GM19025 (cell line): ENCODE results near the gene GRAMD2A.
A peak's percentile ranks its signal among the peaks of the same experiment; 100 is the strongest.

Experiments used
- ATAC-seq: cut with Tn5 transposase; IDR thresholded peaks from one replicate; pipeline ENCODE4 v1.9.1; 2021; ENCODE audit warnings: mild to moderate bottlenecking, low read depth, moderate library complexity; ENCODE audit not compliant: unreplicated experiment

The GRAMD2A gene

DNA sequence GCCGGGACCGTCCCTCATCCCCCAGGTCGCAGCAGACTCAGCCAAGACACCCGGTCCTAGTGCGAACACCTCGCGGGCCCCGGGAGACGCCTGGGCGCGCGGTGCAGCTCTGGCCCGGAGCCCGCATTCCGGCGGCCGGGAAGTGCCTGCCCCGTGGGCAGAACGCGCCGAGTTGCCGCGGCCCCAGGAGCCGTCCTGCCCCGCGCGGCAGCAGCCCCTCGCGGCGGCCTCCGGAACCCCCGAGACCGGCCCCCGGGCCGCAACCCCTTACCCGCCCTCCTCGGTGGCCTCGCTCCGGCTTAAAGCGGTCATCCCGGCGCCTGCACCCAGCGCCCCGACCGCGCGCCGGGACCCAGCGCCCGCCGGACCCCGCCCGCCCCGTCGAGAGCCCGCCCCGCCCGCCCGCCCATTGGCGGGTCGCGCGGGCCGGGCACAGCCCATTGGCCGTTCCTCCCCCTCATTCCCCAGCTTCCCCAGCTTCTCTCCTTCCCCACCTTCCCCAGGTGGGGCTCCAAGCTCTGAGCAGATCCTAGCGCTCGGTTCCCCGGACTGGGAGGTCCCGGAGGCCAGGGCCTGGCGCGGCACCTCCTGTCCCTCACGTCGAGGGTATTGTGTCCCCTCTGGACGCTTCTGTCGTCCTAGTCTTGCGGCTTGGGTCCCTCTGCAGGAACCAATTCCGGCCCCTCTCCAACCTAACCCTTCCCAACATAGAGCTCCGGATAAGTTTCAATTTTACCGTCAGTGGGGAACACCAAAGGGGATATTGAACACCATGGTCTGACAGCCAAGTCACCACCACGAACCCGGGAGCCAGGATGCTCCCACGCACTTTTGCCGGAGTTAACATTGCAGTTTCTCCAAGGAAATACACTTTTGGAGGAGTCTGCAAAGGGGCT lies at the start of gene GRAMD2A:
TSS of gene GRAMD2A (minus strand) at position 328 of the 896 bp plus-strand sequence.
- peak; percentile 45 for ATAC-seq

DNA sequence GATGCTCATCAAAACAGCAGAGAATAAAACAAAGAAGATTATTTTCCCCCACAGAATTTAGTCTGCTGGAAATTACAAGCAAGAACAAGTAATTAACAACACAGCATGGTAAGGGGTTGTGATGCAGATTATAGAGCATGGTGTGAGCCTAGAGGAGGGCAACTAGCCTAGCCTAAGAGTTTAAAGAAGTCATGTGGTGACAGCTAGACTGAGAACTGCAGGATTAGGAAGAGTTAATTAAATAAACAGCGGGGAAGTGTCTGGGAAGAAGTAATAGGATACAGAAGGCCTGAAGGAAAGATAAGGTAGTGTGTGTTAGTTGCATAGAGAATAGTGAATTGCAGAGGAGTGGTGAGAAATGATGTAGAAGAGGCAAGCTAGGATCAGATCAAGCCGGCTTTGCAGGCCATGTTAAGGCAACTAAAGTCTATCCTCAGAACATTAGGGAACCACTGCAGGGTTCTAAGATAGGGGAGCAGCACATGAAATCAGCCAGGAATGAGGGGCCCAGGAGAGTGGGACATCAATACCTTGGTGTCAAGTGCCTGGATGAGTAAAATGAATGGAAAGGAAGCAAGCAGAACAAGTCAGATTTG lies 45.3 kb upstream of the GRAMD2A start:
- no peak for ATAC-seq

DNA sequence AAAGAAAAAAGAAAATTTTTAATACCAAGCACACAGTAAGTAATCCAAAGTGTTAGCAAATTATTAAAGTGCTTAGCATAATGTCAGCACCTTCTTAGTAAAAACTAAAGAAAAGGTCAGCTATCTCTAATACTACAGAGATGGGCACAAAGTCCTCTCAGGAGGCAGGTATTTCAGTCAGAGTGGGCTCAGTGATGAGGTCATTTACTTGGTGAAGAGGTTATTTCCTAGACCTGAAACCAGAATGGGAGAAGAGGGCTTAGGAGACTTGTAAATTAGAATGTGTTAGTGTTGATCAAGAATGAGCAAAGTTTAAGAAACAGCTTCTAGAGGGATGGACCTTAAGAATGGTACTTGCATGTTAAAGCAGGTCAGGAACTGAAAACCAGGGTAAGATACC lies 42.1 kb upstream of the GRAMD2A start:
- ATAC-seq: no peak

DNA sequence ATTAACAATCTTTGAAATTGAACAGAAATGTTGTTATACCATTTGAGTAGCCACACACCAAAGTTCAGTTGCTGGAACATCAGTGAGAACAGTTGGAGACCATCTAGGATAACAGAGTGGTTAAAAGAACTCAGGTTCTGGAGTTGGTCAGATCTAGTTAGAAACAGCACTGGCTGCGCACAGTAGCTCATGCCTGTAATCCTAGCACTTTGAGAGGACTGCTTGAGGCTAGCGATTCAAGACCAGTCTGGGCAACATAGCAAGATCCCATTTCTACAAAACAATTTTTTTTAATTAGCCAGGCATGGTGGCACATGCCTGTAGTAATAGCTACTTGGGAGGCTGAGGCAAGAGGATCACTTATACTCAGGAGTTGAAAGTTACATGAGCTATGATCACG lies 41.0 kb upstream of the GRAMD2A start:
- no peak for ATAC-seq

DNA sequence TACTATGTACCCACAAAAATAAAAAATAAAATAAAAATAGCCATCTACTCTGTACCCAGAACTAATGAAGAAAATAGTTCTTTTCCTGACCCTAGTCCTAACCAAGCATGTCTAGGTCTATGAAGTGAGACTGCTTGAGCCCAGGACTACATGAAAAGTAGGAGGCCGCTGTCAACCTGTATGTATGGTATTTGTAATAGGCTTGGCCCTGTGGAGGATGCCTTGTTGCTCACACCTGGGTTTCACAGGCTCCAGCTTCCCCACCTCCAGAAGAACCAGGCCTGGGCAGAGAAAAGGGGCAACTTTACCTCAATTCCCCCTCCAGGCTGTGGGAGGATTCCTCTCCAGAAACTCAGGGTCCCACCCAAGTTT lies 40.3 kb upstream of the GRAMD2A start:
- ATAC-seq: no peak

DNA sequence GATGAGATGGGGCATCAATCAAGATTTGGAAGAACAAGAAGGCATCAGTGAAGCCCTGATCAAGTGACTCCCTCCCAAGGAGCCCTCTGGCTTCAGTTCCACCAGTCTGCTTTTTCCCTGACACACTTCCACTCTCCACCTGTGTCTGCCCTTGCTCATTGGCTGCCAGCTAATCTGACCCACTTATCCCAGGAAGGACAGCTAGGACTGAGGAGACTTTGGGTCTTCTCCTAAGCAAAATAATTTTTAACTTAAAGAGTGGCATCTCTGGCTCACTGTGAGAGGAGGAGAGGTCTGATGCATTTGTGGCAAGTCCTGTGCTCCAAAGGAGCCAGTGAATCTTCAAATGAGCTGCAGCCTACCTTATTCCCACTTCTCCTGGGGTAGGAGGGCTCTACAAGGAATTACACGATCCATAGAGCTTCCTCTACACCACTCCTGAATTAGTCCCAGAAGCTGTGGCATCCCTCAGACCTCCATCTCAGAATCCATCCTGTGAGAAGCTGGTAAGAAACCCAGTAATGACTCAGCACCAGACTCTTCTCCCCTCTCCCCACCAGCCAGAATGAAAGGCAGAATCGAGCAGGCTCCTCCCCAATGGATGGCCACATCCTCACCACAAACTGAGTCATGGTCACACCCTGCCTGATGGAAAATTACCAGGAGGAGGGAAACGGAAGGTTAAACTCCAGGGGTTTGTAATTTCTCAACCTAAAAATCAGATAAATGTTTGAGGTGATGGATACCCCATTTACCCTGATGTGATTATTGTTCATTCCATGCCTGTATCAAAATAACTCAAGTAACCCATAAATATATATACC lies 39.7 kb upstream of the GRAMD2A start:
- peak; percentile 76 for ATAC-seq

DNA sequence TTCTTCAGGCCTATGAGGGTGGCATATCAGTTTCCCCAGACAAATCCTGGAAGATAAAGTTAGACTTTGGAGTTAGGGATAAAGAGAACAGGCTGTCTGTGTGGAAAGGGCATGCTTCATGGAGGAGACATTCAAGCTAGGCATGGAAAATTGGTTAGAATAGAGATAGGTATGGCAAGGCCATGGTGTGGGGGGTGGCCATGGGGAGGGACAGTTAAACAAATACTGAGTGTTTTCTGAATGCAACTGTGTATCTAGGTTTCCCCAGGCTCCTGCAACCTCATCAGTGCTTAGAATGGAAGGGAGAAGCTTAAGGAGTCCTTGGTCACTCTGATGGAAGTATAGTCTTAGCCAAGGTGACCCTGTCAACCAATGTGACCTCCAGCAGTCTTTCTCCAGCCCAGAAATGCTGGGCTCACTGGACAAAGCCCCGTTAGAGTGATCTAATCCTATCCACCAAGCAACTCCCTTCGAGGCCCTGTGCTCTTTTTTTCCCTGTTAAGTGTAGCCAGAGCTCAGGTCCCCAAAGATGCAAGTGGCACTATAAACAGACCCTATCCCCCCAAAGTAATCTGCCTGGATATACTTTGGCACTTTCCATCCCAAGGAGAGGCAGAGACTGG lies 38.9 kb upstream of the GRAMD2A start:
- ATAC-seq: no peak

DNA sequence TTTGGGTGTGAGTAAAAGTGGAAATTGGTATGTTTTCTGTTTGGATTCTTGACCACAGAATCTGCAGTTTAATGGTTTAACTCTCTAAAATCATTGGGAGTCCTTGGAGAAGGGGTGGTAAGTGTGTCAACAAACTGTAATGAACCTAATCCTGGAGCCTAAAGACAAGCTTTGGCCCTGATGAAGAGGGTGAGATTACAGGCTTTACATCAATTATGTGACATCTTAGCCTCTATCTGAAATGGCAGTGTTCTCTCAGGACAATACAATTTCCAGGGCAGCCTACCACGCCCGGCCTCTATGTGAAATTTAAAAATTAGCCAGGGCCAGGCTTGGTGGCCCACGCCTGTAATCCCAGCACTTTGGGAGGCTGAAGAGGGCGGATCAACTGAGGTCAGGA lies 37.7 kb upstream of the GRAMD2A start:
- ATAC-seq: no peak

DNA sequence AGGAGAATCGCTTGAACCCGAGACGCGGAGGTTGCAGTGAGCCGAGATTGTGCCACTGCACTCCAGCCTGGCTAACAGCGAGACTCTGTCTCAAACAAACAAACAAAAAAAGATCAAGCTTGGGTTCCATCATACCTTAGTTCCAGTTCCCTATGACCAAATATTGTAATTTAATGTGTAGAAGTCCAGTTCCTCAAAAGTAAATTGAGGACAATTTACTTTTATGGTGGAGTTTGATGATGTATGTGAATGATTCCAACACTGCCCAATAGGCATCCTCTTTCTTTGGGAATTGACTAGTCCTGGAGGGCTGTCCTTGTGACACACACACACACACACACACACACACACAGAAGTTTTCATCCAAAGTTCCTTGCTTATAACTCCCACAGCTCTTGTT lies 36.2 kb upstream of the GRAMD2A start:
- no peak for ATAC-seq

DNA sequence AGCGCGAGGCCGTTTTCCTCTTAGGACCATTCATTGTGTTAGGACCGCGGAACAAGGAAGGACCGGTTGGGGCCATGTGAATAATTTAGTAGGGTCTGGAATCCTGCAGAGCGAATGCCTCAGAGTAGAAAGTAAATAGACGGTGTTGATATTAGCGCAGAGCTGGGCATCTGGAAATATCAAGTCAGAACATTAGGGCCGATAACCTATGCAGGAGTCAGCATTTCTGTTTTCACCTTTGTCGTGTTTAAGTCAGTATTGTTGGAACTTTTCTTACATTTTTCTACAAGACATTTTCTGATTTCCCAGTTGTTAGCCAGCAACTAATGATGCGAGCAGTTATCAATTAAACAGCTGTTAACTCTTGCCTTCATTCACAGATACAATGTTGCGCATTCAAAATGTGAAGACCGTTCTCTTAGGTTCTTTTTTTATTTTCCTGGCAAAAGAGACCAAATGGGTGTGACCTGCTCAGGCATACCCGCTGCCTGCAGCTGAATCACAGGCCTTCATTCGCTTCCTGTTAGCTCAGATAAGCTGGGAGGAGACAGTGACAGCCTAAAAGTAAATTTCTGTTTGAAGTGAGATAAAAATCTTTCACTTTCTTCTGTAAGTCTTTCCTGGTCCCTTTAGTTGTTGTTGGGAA lies 34.4 kb upstream of the GRAMD2A start:
- ATAC-seq: no peak

DNA sequence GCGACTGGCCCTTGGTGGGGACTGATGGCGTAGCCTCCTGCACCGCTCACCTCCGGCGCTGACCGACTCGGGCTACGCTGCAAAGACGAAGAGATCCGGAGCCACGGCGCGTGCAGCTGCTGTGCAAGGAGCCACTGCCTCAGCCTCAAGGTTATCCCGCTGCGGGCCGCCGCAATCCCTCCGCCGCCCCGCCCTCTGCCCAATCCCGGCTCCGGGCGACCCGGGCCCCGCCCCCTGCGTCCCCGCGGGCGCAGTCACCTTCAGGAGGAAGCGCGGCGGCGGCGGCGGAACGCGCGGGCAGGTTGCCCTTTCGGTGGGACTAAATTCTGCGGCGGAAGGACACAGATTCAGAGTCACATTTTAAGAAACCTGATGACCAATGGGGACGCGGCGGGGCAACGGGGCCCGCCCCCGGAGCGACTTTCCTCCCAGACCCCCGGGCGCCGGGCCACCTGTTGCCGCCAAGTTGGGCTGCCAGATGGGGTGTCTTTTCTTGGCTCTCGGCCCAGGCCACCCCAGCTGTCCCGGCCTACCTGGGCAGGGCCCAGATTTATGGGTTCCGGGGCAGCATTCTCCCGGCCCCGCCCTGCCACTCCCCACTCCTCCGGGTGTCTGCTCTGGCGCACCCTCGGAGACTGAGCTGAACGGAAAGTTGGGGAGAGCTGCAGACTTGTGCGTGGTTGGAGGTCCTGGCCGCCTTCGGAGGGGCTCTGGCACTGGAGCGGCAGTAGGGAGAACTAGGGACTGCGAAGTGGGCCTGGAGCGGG lies 33.7 kb upstream of the GRAMD2A start, which contains the start of gene PKM:
TSS of gene PKM (minus strand) at position 125 of the 767 bp plus-strand sequence. CDS start 12,093 bp downstream, outside the sequence.
- ATAC-seq: peak; percentile 40

DNA sequence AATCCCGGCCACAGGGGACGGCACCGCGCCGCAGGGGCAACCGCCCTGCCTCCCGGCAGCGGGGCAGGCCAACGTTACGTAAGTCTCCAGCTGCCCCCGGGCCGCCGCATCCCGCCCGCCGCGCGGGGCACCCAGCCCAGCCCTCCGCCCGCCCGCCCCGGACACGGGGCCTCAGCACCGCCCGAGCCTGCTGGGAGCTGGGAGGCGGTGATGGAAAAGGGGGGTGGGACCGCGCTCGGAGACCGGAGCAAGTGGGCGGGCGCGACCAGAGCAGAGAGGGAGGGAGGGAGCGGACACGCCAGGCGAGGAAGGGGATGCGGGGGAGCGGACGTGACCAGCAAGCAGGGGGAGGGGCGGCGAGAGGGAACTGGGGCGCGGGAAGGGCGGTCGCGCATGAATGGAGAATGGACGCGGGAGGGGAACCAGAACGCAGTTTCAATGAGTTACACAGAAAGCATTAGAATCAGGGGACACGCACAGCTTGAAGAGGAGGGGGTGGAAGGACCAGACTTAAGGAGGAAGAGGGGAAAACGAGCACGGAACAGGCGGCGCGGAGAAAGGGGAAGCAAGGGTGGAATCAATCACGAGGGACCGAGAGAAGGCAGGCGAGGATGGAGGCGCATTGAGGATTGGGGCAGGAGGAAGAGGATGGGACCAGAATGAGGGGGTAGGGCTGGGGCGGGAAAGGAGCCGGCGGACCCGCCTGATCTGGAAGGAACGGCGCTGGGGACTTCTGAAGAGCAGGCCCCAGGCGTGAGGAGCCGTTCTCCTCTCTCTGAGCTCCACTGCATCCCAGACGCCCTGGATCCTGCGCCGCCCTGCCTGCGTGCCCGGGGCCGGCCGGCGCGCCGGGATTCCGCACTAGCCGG lies 32.8 kb upstream of the GRAMD2A start:
- ATAC-seq: no peak

DNA sequence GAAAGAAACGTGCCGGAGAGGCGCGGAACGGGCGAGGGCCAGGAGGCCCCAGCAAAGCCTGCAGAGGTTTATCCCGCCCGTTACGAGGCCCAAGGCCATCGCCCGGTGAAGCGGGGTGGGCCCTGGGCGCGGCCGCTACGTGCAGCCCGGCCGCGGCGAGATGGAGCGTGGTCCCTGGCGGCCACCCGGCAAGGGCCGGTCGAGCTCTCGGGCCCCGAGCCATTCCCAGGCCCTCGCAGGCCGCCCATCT lies 32.3 kb upstream of the GRAMD2A start:
- no peak for ATAC-seq

DNA sequence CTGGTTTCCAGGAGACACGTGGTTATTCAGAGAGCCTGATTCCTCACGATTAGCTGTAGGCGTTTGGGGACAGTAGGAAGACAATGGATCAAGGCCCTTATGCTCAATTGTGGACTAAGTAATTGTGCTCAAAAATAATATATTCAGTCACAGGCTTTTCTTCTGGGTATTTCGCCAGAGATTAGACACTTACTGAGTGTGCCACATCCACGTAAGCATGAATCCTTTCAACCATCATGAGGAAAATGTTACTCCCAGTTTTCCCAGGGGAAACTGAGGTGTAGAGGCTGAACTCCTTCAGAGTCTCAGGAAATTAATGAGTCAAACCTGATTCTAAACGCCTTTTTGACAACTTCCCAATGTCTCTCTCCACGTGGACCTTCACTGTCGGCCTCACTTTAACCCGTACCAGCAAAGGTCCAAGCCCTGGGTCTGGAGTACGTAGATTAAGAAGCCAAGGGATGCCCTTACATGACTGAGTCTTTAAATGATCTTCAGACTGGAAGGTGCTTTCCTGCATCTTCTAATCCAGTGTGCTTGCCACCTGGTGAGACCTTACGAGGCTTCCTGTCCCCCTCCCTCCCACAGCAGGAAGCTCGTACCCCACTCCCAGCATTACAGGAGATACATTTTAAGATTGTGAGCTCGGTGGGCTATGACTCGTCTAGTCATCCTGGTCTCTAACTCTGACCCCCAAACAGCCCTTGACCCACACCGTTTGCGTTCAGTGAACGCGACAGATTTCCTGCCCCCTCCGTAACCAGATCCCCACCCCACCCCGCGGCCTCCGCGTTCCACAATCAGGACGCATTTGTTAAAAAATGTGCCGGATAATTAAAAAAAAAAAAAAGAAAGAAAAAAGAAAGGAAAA lies 31.7 kb upstream of the GRAMD2A start:
- ATAC-seq: no peak

DNA sequence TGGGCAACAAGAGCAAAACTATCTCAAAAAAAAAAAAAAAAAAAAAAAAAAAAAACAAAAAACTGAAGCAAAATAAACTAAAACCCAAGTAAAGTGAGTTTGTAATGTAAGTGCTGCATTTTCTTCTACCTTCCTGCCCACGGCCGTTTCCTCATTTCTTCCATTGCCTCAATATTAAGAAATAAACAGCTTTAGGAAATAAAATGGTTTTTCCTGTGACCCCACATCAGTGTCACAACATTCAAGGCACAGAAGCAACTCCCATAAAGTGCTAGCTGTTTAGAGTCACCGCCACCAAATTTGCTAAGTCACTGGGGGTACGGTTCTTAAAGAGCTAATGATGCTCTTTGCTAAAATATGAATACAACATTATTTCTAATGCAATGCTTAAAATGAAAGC lies 30.1 kb upstream of the GRAMD2A start:
- ATAC-seq: no peak

DNA sequence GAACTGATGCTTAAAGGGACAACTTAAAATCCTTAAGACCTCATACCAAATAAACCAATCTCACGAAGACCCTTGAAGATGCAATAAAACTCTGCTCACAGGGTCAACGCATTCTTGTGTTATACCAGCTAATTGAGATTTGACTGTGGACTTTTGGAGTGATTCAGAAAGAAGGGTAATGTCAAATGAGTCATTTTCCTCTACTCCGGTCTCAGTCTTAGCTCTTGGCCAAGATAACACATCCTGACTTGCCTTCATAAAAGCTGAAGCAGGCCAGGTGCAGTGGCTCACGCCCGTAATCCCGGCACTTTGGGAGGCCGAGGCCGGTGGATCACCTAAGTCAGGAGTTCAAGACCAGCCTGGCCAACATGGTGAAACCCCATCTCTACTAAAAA lies 29.6 kb upstream of the GRAMD2A start:
- no peak for ATAC-seq

DNA sequence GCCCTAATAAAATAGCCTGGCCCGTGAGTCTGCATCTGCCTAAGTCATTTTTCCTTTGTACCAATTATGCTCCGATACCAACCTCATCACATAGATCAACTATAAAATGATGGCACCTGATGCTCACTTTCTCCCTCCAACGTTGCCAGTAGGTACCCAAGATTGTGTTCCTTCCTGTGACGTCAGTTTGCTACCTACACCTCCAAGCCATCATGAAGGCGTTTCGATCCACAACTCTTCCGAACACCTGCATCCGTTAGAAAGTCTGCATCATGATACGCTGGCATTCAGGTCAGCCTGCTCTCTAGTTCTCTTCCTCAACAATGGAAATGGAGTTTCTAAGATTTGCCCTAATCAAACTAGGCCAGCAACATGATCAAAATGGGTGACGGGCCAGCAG lies 25.7 kb upstream of the GRAMD2A start:
- no peak for ATAC-seq

DNA sequence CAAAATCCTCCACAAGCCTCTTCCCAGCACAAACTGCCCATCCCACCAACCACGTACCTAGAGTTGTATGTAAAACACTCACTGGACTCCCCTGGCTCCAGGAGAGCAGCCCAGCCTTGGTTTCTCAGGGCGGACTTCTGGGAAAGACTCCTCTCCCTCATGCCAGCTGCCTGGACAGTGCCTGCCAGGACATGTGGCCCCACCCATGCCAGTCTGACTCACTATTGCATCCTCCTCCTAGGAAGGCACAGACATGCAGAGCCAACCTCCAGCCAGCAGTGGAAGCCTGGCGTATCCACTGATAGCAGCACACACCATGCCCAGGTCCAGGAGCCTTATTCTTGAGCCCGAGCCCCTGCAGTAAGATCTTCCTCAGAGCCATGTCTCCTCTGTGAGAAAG lies 24.8 kb upstream of the GRAMD2A start:
- ATAC-seq: no peak
